SK-N-SH (cell line): ENCODE results near the gene ESYT3. TPM values are rescaled to one million over a fixed set of nuclear protein-coding genes. Genes with fewer than 3 reads are reported as not detected.

Experiments
- CTCF ChIA-PET: fragments of 300-600, 350-600 bp; formaldehyde crosslinking; extraction: SDS; loops from one replicate; lab custom pipeline; 2021; lab: Yijun Ruan, JAX
- POLR2A ChIA-PET: fragments of 350-600 bp; sonication (Branson Sonifier 250); formaldehyde crosslinking; extraction: SDS; loops from one replicate; lab custom pipeline; 2020; ENCODE audit warnings: antibody characterized with exemption, inconsistent platforms; lab: Yijun Ruan, JAX
- DNase-seq: peaks from one replicate; pipeline ENCODE4 v3.0.0; 2012
- H2AFZ ChIP-seq: fragments of 200-600 bp; sonication (generic); 2 replicates; pipeline ENCODE4 v1.8.1; 2016; ENCODE audit warnings: antibody characterized with exemption, mild to moderate bottlenecking, low read depth
- H3F3A ChIP-seq: fragments of 200-600 bp; sonication (generic); replicated peaks from 2 replicates; pipeline ENCODE3; 2016; ENCODE audit warnings: antibody characterized with exemption, mild to moderate bottlenecking; ENCODE audit not compliant: insufficient read depth
- H3K27ac ChIP-seq, 2 experiments: fragments of 200-500 bp in 1 of 2; fragments of 200-600 bp in 1 of 2; sonication (Bioruptor generic) in 1 of 2; sonication (generic), shearing (Covaris generic) in 1 of 2; 2 replicates each; pipeline versions ENCODE4 v1.5.1 to v1.6.1; 2014 to 2016; ENCODE audit warnings: low read depth in 2 of 2, inconsistent platforms in 1 of 2, low read length in 1 of 2, mild to moderate bottlenecking in 1 of 2, mixed read lengths in 1 of 2
- H3K27me3 ChIP-seq: fragments of 200-600 bp; sonication (generic), shearing (Covaris generic); 2 replicates; pipeline ENCODE4 v1.6.1; 2016; ENCODE audit warnings: mixed run types; ENCODE audit not compliant: insufficient read depth
- H3K36me3 ChIP-seq, 2 experiments: fragments of 200-500 bp in 1 of 2; fragments of 200-600 bp in 1 of 2; sonication (Bioruptor generic) in 1 of 2; sonication (generic) in 1 of 2; replicated peaks in 1 of 2; 2 replicates each; pipeline versions ENCODE3 to v1.5.1; 2014 to 2016; ENCODE audit warnings: low read length in 1 of 2, mild to moderate bottlenecking in 1 of 2; ENCODE audit not compliant: insufficient read depth in 2 of 2, control insufficient read depth in 1 of 2
- H3K4me1 ChIP-seq, 2 experiments: fragments of 200-500 bp in 1 of 2; fragments of 200-600 bp in 1 of 2; sonication (Bioruptor generic) in 1 of 2; sonication (generic), shearing (Covaris generic) in 1 of 2; 2 replicates each; pipeline versions ENCODE4 v1.5.1 to v1.6.1; 2014 to 2016; ENCODE audit warnings: low read depth in 1 of 2, low read length in 1 of 2, mixed run types in 1 of 2; ENCODE audit not compliant: insufficient read depth in 2 of 2, control insufficient read depth in 1 of 2
- H3K4me2 ChIP-seq: fragments of 200-600 bp; sonication (generic), shearing (Covaris generic); 2 replicates; pipeline ENCODE4 v1.6.1; 2017; ENCODE audit warnings: mixed run types
- H3K4me3 ChIP-seq, 2 experiments: fragments of 200-500 bp in 1 of 2; fragments of 200-600 bp in 1 of 2; sonication (Bioruptor generic) in 1 of 2; sonication (generic), shearing (Covaris generic) in 1 of 2; 2 replicates each; pipeline versions ENCODE4 v1.5.1 to v1.8.1; 2014 to 2016; ENCODE audit warnings: low read depth in 2 of 2, inconsistent platforms in 1 of 2, low read length in 1 of 2, mild to moderate bottlenecking in 1 of 2, mixed read lengths in 1 of 2, moderate library complexity in 1 of 2
- H3K79me2 ChIP-seq: fragments of 200-600 bp; sonication (generic); 2 replicates; pipeline ENCODE4 v1.8.1; 2017; ENCODE audit warnings: mild to moderate bottlenecking; ENCODE audit not compliant: insufficient read depth
- H3K9ac ChIP-seq: fragments of 200-600 bp; sonication (generic); 2 replicates; pipeline ENCODE4 v1.6.1; 2017; ENCODE audit warnings: mixed run types
- H3K9me2 ChIP-seq: fragments of 200-600 bp; sonication (generic); 2 replicates; pipeline ENCODE4 v1.6.1; 2017; ENCODE audit warnings: mixed run types
- H3K9me3 ChIP-seq: fragments of 200-600 bp; sonication (generic); 2 replicates; pipeline ENCODE4 v1.6.1; 2017; ENCODE audit warnings: mixed run types, mild to moderate bottlenecking, moderate library complexity
- H4K20me1 ChIP-seq: fragments of 200-600 bp; sonication (generic); 2 replicates; pipeline ENCODE4 v1.6.1; 2017; ENCODE audit warnings: mild to moderate bottlenecking, mixed run types; ENCODE audit not compliant: insufficient read depth
- CHD2 ChIP-seq: fragments of 150-350 bp; IDR thresholded peaks from 2 replicates; pipeline ENCODE4 v1.6.1; 2018; ENCODE audit warnings: low read length; ENCODE audit not compliant: partially characterized antibody
- FOXJ3 ChIP-seq: sonication (generic); formaldehyde crosslinking; IDR thresholded peaks from 2 replicates; pipeline ENCODE4 v1.5.1; 2020; ENCODE audit warnings: mild to moderate bottlenecking, missing genetic modification reagents
- FOXM1 ChIP-seq: IDR thresholded peaks from 2 replicates; pipeline ENCODE4 v1.4.0; 2012; ENCODE audit warnings: low read depth, mild to moderate bottlenecking
- GABPA ChIP-seq: IDR thresholded peaks from 2 replicates; pipeline ENCODE4 v1.4.0; 2012; ENCODE audit warnings: low read depth, mild to moderate bottlenecking
- GATA2 ChIP-seq: sonication (generic); formaldehyde crosslinking; IDR thresholded peaks from 2 replicates; pipeline ENCODE4 v1.5.0; 2020; ENCODE audit warnings: mild to moderate bottlenecking, missing genetic modification reagents
- IRF3 ChIP-seq: fragments of 150-350 bp; IDR thresholded peaks from 2 replicates; pipeline ENCODE4 v1.6.1; 2016; ENCODE audit warnings: mild to moderate bottlenecking, low read depth, low read length
- MEF2A ChIP-seq: IDR thresholded peaks from 2 replicates; pipeline ENCODE4 v1.4.0; 2012; ENCODE audit warnings: low read depth, borderline replicate concordance
- MXI1 ChIP-seq: IDR thresholded peaks from 2 replicates; pipeline ENCODE4 v1.6.1; 2012; ENCODE audit warnings: mild to moderate bottlenecking, low read depth, low read length, improper control_type of control experiment
- NRF1 ChIP-seq: IDR thresholded peaks from 2 replicates; pipeline ENCODE4 v1.6.1; 2012; ENCODE audit warnings: low read depth, mild to moderate bottlenecking, low read length
- POLR2AphosphoS5 ChIP-seq: IDR thresholded peaks from 2 replicates; pipeline ENCODE4 v1.6.1; 2012; ENCODE audit warnings: low read depth, low read length
- RAD21 ChIP-seq: IDR thresholded peaks from 2 replicates; pipeline ENCODE4 v1.6.1; 2012; ENCODE audit warnings: mild to moderate bottlenecking, low read length
- RCOR1 ChIP-seq: fragments of 150-350 bp; IDR thresholded peaks from 2 replicates; pipeline ENCODE4 v1.6.1; 2017; ENCODE audit warnings: antibody characterized with exemption, low read length
- REST ChIP-seq: IDR thresholded peaks from 2 replicates; pipeline ENCODE4 v1.6.1; 2012; ENCODE audit warnings: mild to moderate bottlenecking, low read depth, low read length, moderate library complexity
- SIN3A ChIP-seq: IDR thresholded peaks from 2 replicates; pipeline ENCODE4 v1.6.1; 2012; ENCODE audit warnings: low read depth, mild to moderate bottlenecking, low read length, moderate library complexity, borderline replicate concordance
- SMC3 ChIP-seq: IDR thresholded peaks from 2 replicates; pipeline ENCODE4 v1.6.1; 2012; ENCODE audit warnings: low read depth, low read length, improper control_type of control experiment
- USF1 ChIP-seq: IDR thresholded peaks from 2 replicates; pipeline ENCODE4 v1.4.0; 2012; ENCODE audit warnings: low read depth, borderline replicate concordance
- YY1 ChIP-seq: IDR thresholded peaks from 2 replicates; pipeline ENCODE4 v1.4.0; 2012; ENCODE audit warnings: low read depth, mild to moderate bottlenecking
- WGBS: methylation state at CpG from one replicate; pipeline ENCODE4 v1.1.6; 2017; ENCODE audit warnings: low lambda C conversion rate; 5-methylcytosine and 5-hydroxymethylcytosine counted together
- polyA plus RNA-seq, 3 experiments: library from polyadenylated mRNA; depleted of rRNA; stranded (reverse); fragments of >200 nt; gene quantifications; 2 replicates each; pipeline ENCODE4 v1.2.3, GENCODE V29; 2012
- TF ChIP-seq, protein P1 (sequence below): IDR thresholded peaks from 2 replicates; pipeline ENCODE4 v1.4.0; 2012; ENCODE audit warnings: low read depth

The ESYT3 gene
- 0.24 and 0.33 TPM in 2 replicates for polyA plus RNA-seq (2012; rRNA removed)
- polyA plus RNA-seq (2012; cell fraction: cytosol; rRNA removed), result 0.12 and 0.20 TPM in 2 replicates
- polyA plus RNA-seq (2012; cell fraction: nucleus; rRNA removed), result 1.3 and 1.7 TPM in 2 replicates

DNA sequence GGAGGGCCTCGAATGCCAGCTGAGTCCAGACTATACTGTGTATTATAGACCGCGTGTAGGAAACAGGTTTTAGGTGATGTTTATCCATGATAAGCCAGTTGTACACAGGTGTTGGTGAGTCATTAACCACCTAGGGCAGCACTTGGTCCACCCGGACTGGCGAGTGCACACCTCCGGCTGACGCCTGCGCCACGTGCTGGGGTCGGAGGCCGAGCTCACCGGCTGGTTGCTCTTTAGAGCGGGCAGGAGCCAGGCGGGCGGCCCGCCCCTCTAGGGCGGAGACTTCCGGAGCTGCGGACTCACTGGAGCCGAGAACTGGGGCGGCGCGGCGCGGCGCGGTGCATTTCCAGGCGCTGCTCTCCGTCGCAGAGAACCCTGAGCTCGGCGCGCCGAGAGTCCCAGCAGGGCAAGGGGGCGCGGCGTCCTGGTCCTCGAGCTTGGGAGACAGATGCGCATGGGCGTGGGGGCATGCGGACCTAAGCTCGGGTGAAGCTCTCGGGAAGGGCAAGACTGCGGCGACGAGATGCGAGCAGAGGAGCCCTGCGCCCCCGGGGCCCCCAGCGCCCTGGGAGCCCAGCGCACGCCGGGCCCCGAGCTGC is at the start of gene ESYT3:
ESYT3 (plus strand) TSS at position 341 of the 599 bp plus-strand sequence; CDS start at position 524, 183 bp downstream.
- H2AFZ ChIP-seq, result no peak within 1 kb of the TSS; the same call in 1 of the 2 replicates
- CTCF ChIA-PET, result interaction anchor here (0.9 to 2.5 kb wide), 8 partner anchors 8 to 491 kb away, joined by 3 to 20 read pairs (median 3); no protein-coding TSS in a partner anchor
- TF ChIP-seq GABPA (no peak), REST (no peak), MXI1 (no peak), USF1 (peak; percentile 16; the same call in 1 of the 2 replicates), GATA2 (no peak), NRF1 (0 out of 2 replicates have a peak, but pooled peaks have one; percentile 16)
- TF ChIP-seq, protein P1, sequence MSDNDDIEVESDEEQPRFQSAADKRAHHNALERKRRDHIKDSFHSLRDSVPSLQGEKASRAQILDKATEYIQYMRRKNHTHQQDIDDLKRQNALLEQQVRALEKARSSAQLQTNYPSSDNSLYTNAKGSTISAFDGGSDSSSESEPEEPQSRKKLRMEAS, result peak; percentile 82
- TF ChIP-seq, all 33 proteins: peak for 3
- H3K9me3 ChIP-seq, result no peaks in the 10 kb centered on the region
- H3K4me3 ChIP-seq, result peak within 1 kb of the TSS; percentile 47 to 59
- H3K4me2 ChIP-seq, result peak within 1 kb of the TSS; percentile 86
- no peak within 1 kb of the TSS for H3K9ac ChIP-seq
- H3K27me3 ChIP-seq, result peaks cover 11% of the 10 kb centered on the region; the same call in 1 of the 2 replicates
- POLR2A ChIA-PET, result no interaction called here
- no peaks in the 10 kb centered on the region for H4K20me1 ChIP-seq
- peaks cover 0 to 10% of the 10 kb centered on the region in 2 experiments; a peak in 1 of 4 replicates for H3K4me1 ChIP-seq
- no peaks in the 10 kb centered on the region for H3K9me2 ChIP-seq
- H3K36me3 ChIP-seq, result no peaks in the 10 kb centered on the region
- 6% methylated on average over 31 of the region's 54 CpGs for WGBS
- DNase-seq, result peak; percentile 83
- no peaks in the 10 kb centered on the region for H3K79me2 ChIP-seq
- no peaks in the 10 kb centered on the region for H3F3A ChIP-seq
- H3K27ac ChIP-seq, result no peak within 1 kb of the TSS

- H3F3A ChIP-seq, result no peaks in the 10 kb centered on the region
- ChIA-PET POLR2A (no interaction called here), CTCF (interaction anchor here (0.7 kb wide), 1 partner anchor 32 kb away, joined by 4 read pairs; no protein-coding TSS in a partner anchor)
Measured at GRCh38 chr3:138384976-138385375, 49.4 kb upstream of the ESYT3 start.

More at GRCh38 chr3:138384976-138385375, 49.4 kb upstream of the ESYT3 start:
- no peak overlapping the region for H3K27ac ChIP-seq
- no peak overlapping the region for H2AFZ ChIP-seq
- 94% methylated on average over 5 of the region's 5 CpGs for WGBS
- no peaks in the 10 kb centered on the region for H4K20me1 ChIP-seq
- no peaks in the 10 kb centered on the region for H3K9me3 ChIP-seq
- no peaks in the 10 kb centered on the region for H3K27me3 ChIP-seq
- peaks cover 3 to 5% of the 10 kb centered on the region in 2 experiments; a peak in 2 of 4 replicates for H3K4me1 ChIP-seq
- H3K4me3 ChIP-seq, result no peak overlapping the region
- TF ChIP-seq RCOR1, result no peak
- TF ChIP-seq MEF2A, result no peak
- TF ChIP-seq RAD21, result no peak
- TF ChIP-seq MXI1, result no peak
- no peak for TF ChIP-seq POLR2AphosphoS5
- no peak for TF ChIP-seq SMC3
- no peak for TF ChIP-seq USF1
- TF ChIP-seq IRF3, result no peak
- no peak for TF ChIP-seq SIN3A
- no peak for TF ChIP-seq CHD2
- TF ChIP-seq, protein P1, result no peak
- no peak for TF ChIP-seq YY1
- no peak for TF ChIP-seq GATA2
- TF ChIP-seq FOXJ3, result no peak
- no peak for TF ChIP-seq FOXM1
- no peak for DNase-seq
- H3K9ac ChIP-seq, result no peak overlapping the region
- peaks cover 9% of the 10 kb centered on the region; the same call in 1 of the 2 replicates for H3K79me2 ChIP-seq
- H3K9me2 ChIP-seq, result no peaks in the 10 kb centered on the region
- H3K36me3 ChIP-seq, result no peaks in the 10 kb centered on the region
- no peak overlapping the region for H3K4me2 ChIP-seq
